Gastroesophageal sphincter (tissue), 3 donors: Measurements from ENCODE around the gene DKK2.

Experiments used
- POLR2A ChIP-seq, 2 donors: fragments of 450-650 bp; IDR thresholded peaks; one replicate each; pipeline ENCODE4 v1.6.1; 2017; ENCODE audit warnings: antibody characterized with exemption in 2 of 2, mild to moderate bottlenecking in 2 of 2, moderate library complexity in 1 of 2
- TF ChIP-seq, protein P1 (sequence below), 4 experiments: fragments of 200-600 bp in 2 of 4; fragments of 450-650 bp in 2 of 4; sonication (generic) in 1 of 4; IDR thresholded peaks; one replicate each; pipeline ENCODE4 v1.5.1; 2017 to 2019; ENCODE audit warnings: antibody characterized with exemption in 4 of 4, mild to moderate bottlenecking in 2 of 4, moderate library complexity in 2 of 4

DNA sequence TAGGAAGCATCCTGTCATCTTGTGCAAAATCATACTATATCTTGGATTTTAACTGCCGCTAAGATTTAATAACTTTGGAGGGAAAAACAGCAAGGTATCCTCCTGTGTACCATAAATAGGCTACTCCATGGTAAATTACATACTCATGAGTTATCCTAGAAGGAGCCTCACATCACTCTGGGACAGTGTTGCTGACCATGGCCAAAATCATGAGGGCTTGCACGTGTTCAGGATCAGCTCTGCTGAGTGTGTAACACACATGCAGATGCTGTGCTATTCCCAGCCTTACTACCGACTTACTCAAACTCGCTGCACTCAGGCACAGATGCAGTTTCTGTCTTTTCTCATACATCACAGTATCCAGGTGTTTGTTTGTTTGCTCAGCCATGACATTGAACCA, 56.6 kb downstream of the DKK2 start:
- TF ChIP-seq POLR2A (IDR thresholded peaks at IDR 0.05) = no peak
- TF ChIP-seq, protein P1, sequence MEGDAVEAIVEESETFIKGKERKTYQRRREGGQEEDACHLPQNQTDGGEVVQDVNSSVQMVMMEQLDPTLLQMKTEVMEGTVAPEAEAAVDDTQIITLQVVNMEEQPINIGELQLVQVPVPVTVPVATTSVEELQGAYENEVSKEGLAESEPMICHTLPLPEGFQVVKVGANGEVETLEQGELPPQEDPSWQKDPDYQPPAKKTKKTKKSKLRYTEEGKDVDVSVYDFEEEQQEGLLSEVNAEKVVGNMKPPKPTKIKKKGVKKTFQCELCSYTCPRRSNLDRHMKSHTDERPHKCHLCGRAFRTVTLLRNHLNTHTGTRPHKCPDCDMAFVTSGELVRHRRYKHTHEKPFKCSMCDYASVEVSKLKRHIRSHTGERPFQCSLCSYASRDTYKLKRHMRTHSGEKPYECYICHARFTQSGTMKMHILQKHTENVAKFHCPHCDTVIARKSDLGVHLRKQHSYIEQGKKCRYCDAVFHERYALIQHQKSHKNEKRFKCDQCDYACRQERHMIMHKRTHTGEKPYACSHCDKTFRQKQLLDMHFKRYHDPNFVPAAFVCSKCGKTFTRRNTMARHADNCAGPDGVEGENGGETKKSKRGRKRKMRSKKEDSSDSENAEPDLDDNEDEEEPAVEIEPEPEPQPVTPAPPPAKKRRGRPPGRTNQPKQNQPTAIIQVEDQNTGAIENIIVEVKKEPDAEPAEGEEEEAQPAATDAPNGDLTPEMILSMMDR (IDR thresholded peaks at IDR 0.05) = no peak
